UCSD-AML1 (cell line): Measurements from ENCODE around the gene AGO3.

ENCODE experiments used
- DNase-seq: peaks from one replicate; lab custom pipeline; 2025; ENCODE audit not compliant: unreplicated experiment; lab: John Stamatoyannopoulos, UW

The AGO3 gene

GRCh38 chr1:36094621-36095061, 163.7 kb downstream of the AGO3 start:
- DNase-seq: no peak

GRCh38 chr1:36095760-36096405, 165.0 kb downstream of the AGO3 start:
- no peak for DNase-seq

GRCh38 chr1:36096500-36097432, 165.9 kb downstream of the AGO3 start:
- DNase-seq: peak; percentile 19

- no peak for DNase-seq
These were observed 167.0 kb downstream of the AGO3 start for GRCh38 chr1:36097693-36098585.

GRCh38 chr1:36098650-36099365, 167.9 kb downstream of the AGO3 start:
- DNase-seq: no peak

- DNase-seq: peak; percentile 79
These were observed 168.9 kb downstream of the AGO3 start for GRCh38 chr1:36099681-36100341.

GRCh38 chr1:36100376-36100775, 169.5 kb downstream of the AGO3 start:
- DNase-seq: no peak

GRCh38 chr1:36101546-36101945, 170.6 kb downstream of the AGO3 start:
- DNase-seq: no peak

GRCh38 chr1:36106269-36106668, 175.4 kb downstream of the AGO3 start:
- no peak for DNase-seq

- no peak for DNase-seq
These were observed 176.5 kb downstream of the AGO3 start for GRCh38 chr1:36107394-36107793.

- no peak for DNase-seq
These were observed 177.4 kb downstream of the AGO3 start for GRCh38 chr1:36108314-36108713.

GRCh38 chr1:36109041-36109679, 178.3 kb downstream of the AGO3 start:
- peak; percentile 22 for DNase-seq

GRCh38 chr1:36111151-36111550, 180.2 kb downstream of the AGO3 start:
- DNase-seq: no peak

GRCh38 chr1:36112823-36113222, 181.9 kb downstream of the AGO3 start:
- no peak for DNase-seq

GRCh38 chr1:36114371-36114770, 183.5 kb downstream of the AGO3 start:
- DNase-seq: no peak

GRCh38 chr1:36115200-36115669, 184.3 kb downstream of the AGO3 start:
- DNase-seq: no peak

- DNase-seq: no peak
These were observed 185.0 kb downstream of the AGO3 start for GRCh38 chr1:36115931-36116330.

GRCh38 chr1:36116901-36117300, 186.0 kb downstream of the AGO3 start:
- no peak for DNase-seq

- no peak for DNase-seq
These were observed 187.7 kb downstream of the AGO3 start for GRCh38 chr1:36118447-36119204.
